Measurements from ENCODE around the gene ABHD13.

Gene ABHD13

GRCh38 chr13:108269601-108270328 lies 51.6 kb downstream of the ABHD13 start, which contains the start of gene TNFSF13B:
TSS of gene TNFSF13B (plus strand) at chr13:108269718. CDS start at chr13:108269896, 178 bp downstream.
- H3K4me3 ChIP-seq (replicated peaks; ENCODE audit: low read depth, low read length), result no peak within 1 kb of the TSS; the same call in 1 of the 2 replicates
- no peak for TF ChIP-seq CTCF (IDR thresholded peaks at IDR 0.05; ENCODE audit: low read depth, low read length, missing control alignments)
- no peak for DNase-seq (ENCODE audit: extremely low read depth, low read depth)

- DNase-seq (ENCODE audit: extremely low read depth, low read depth), result no peak
- TF ChIP-seq CTCF (IDR thresholded peaks at IDR 0.05; ENCODE audit: low read depth, low read length, missing control alignments), result no peak
- no peak overlapping the region; the same call in 1 of the 2 replicates for H3K4me3 ChIP-seq (replicated peaks; ENCODE audit: low read depth, low read length)
These were observed 52.2 kb downstream of the ABHD13 start for GRCh38 chr13:108270442-108270841.

- DNase-seq (ENCODE audit: extremely low read depth, low read depth), result no peak
- no peak overlapping the region for H3K4me3 ChIP-seq (replicated peaks; ENCODE audit: low read depth, low read length)
- TF ChIP-seq CTCF (IDR thresholded peaks at IDR 0.05; ENCODE audit: low read depth, low read length, missing control alignments), result no peak
These were observed 54.1 kb downstream of the ABHD13 start for GRCh38 chr13:108272333-108272732.

- DNase-seq (ENCODE audit: extremely low read depth, low read depth), result no peak
- TF ChIP-seq CTCF (IDR thresholded peaks at IDR 0.05; ENCODE audit: low read depth, low read length, missing control alignments), result no peak
- H3K4me3 ChIP-seq (replicated peaks; ENCODE audit: low read depth, low read length), result no peak overlapping the region
These were observed 55.4 kb downstream of the ABHD13 start for GRCh38 chr13:108273429-108274118.

- no peak for DNase-seq (ENCODE audit: extremely low read depth, low read depth)
- no peak for TF ChIP-seq CTCF (IDR thresholded peaks at IDR 0.05; ENCODE audit: low read depth, low read length, missing control alignments)
- no peak overlapping the region for H3K4me3 ChIP-seq (replicated peaks; ENCODE audit: low read depth, low read length)
These were observed 56.5 kb downstream of the ABHD13 start for GRCh38 chr13:108274718-108275117.

- no peak for TF ChIP-seq CTCF (IDR thresholded peaks at IDR 0.05; ENCODE audit: low read depth, low read length, missing control alignments)
- no peak for DNase-seq (ENCODE audit: extremely low read depth, low read depth)
- no peak overlapping the region for H3K4me3 ChIP-seq (replicated peaks; ENCODE audit: low read depth, low read length)
These were observed 57.9 kb downstream of the ABHD13 start for GRCh38 chr13:108276060-108276459.
